CD4-positive, alpha-beta T cell (primary cell): ENCODE results near the gene PBX1. TPM values are rescaled to one million over a fixed set of nuclear protein-coding genes. Genes with fewer than 3 reads are reported as not detected.
A peak's percentile ranks its signal among the peaks of the same experiment; 100 is the strongest.

Experiments used
- ATAC-seq: fragments of 200-7000 bp; cut with Tn5 transposase; one replicate; pipeline ENCODE4 v1.10.0; 2022; ENCODE audit warnings: mild to moderate bottlenecking; ENCODE audit not compliant: poor library complexity
- CTCF ChIA-PET: fragments of 350-600 bp; sonication (Branson Sonifier 250); formaldehyde crosslinking; loops from one replicate; lab custom pipeline; 2021; ENCODE audit warnings: antibody characterized with exemption, inconsistent platforms; lab: Charles Lee
- POLR2A ChIA-PET: fragments of 350-600 bp; sonication (Branson Sonifier 250); formaldehyde crosslinking; loops from one replicate; lab custom pipeline; 2021; ENCODE audit warnings: antibody characterized with exemption, inconsistent platforms; lab: Charles Lee
- DNase-seq, 14 experiments: peaks; one replicate each; pipeline ENCODE4 v3.0.0-alpha.2; 2013 to 2020; ENCODE audit warnings: mixed read lengths in 2 of 14
- H3K27ac ChIP-seq, 2 donors: one replicate each; pipeline versions ENCODE4 v1.5.1 to v1.7.0; 2013; ENCODE audit warnings: low read length in 2 of 2, low read depth in 1 of 2, mild to moderate bottlenecking in 1 of 2
- H3K27me3 ChIP-seq, 2 experiments: 1 replicate in 1 of 2; 2 replicates in 1 of 2; pipeline versions ENCODE4 v1.6.1 to v1.7.0; 2013; ENCODE audit warnings: low read length in 2 of 2, control low read depth in 1 of 2, mild to moderate bottlenecking in 1 of 2, moderate library complexity in 1 of 2; ENCODE audit not compliant: insufficient read depth in 2 of 2, control insufficient read depth in 1 of 2
- H3K36me3 ChIP-seq: one replicate; pipeline ENCODE4 v1.6.1; 2013; ENCODE audit warnings: low read length, control low read depth; ENCODE audit not compliant: insufficient read depth
- H3K4me1 ChIP-seq: one replicate; pipeline ENCODE4 v1.6.1; 2013; ENCODE audit warnings: low read length, control low read depth; ENCODE audit not compliant: insufficient read depth
- H3K4me3 ChIP-seq: one replicate; pipeline ENCODE4 v1.5.1; 2013; ENCODE audit warnings: mild to moderate bottlenecking, low read length, moderate library complexity
- H3K9me3 ChIP-seq, 2 experiments: 1 replicate in 1 of 2; 2 replicates in 1 of 2; pipeline versions ENCODE4 v1.6.1 to v1.7.0; 2013; ENCODE audit warnings: low read length in 2 of 2, mild to moderate bottlenecking in 2 of 2, control low read depth in 1 of 2, moderate library complexity in 1 of 2; ENCODE audit not compliant: control insufficient read depth in 1 of 2, insufficient read depth in 1 of 2
- H3K27ac Mint-ChIP-seq: one replicate; pipeline ENCODE4 v1.8.0; 2020; ENCODE audit warnings: mixed read lengths
- H3K27me3 Mint-ChIP-seq: one replicate; pipeline ENCODE4 v1.8.0; 2021; ENCODE audit warnings: mixed read lengths
- H3K36me3 Mint-ChIP-seq: one replicate; pipeline ENCODE4 v1.8.0; 2021; ENCODE audit warnings: low read depth, mixed read lengths
- H3K4me1 Mint-ChIP-seq: one replicate; pipeline ENCODE4 v1.8.0; 2021; ENCODE audit warnings: low read depth, mixed read lengths
- H3K4me3 Mint-ChIP-seq: one replicate; pipeline ENCODE4 v1.8.0; 2020; ENCODE audit warnings: mild to moderate bottlenecking, mixed read lengths
- H3K9me3 Mint-ChIP-seq: one replicate; pipeline ENCODE4 v1.8.0; 2020; ENCODE audit warnings: mixed read lengths
- CTCF ChIP-seq: fragments of 200-600 bp; IDR thresholded peaks from one replicate; pipeline ENCODE4 v1.8.0; 2022; ENCODE audit warnings: antibody characterized with exemption, mild to moderate bottlenecking
- intact Hi-C, 2 experiments: fragments of 100-400 bp; cut with DNase I in 1 of 2; cut with micrococcal nuclease in 1 of 2; formaldehyde crosslinking; loops; one replicate each; pipeline versions ENCODE4 v1.15.1 to v1.9.0; 2023 to 2025; cut with DNase I, micrococcal nuclease
- total RNA-seq, 174 experiments: library from RNA in 2 of 174; stranded (reverse) in 2 of 174; gene quantifications; one replicate each; pipeline ENCODE4 v1.2.3 and lab custom pipeline; 2021 to 2026

PBX1 gene
- total RNA-seq, 2 experiments from 2014 or later = 0.64 to 0.96 TPM

DNA sequence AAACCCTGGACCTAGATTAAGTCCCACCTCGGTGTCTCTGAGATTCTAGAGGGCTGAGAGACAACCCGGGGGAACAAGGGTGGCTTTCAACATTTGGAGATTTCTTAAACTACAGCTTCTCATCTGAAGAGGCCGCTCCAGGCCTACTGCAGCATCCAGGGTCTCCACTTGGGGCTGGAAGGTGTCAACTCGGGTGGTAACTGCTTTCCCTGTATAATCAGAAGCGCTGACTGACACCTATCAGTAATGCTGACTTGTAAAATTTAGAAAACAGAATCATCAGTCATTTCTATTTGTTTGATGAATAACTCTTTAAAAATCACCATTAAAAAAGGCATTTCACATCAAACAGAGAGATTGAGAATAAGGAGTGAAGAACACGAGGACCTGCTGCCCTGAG lies 226.0 kb downstream of the PBX1 start:
- H3K4me3 ChIP-seq = no peak overlapping the region
- peaks cover 4% of the 10 kb centered on the region for H3K4me1 ChIP-seq
- H3K27me3 ChIP-seq = no peaks in the 10 kb centered on the region
- DNase-seq = no peak
- H3K9me3 Mint-ChIP-seq = no peaks in the 10 kb centered on the region
- H3K27ac ChIP-seq = no peak overlapping the region
- no peak for ATAC-seq
- H3K27ac Mint-ChIP-seq = no peak overlapping the region
- H3K27me3 Mint-ChIP-seq = peaks cover 15% of the 10 kb centered on the region
- ChIA-PET POLR2A (no interaction called here), CTCF (no interaction called here)
- H3K36me3 ChIP-seq = no peaks in the 10 kb centered on the region
- no peak for TF ChIP-seq CTCF
- peaks cover 0 to 4% of the 10 kb centered on the region in 2 experiments for H3K9me3 ChIP-seq
- no peaks in the 10 kb centered on the region for H3K4me1 Mint-ChIP-seq
- no peak overlapping the region for H3K4me3 Mint-ChIP-seq
- H3K36me3 Mint-ChIP-seq = no peaks in the 10 kb centered on the region
- intact Hi-C loops = loop anchor here (5.0 kb wide), 4 partner anchors 1258 to 1938 kb away; no protein-coding TSS in a partner anchor

DNA sequence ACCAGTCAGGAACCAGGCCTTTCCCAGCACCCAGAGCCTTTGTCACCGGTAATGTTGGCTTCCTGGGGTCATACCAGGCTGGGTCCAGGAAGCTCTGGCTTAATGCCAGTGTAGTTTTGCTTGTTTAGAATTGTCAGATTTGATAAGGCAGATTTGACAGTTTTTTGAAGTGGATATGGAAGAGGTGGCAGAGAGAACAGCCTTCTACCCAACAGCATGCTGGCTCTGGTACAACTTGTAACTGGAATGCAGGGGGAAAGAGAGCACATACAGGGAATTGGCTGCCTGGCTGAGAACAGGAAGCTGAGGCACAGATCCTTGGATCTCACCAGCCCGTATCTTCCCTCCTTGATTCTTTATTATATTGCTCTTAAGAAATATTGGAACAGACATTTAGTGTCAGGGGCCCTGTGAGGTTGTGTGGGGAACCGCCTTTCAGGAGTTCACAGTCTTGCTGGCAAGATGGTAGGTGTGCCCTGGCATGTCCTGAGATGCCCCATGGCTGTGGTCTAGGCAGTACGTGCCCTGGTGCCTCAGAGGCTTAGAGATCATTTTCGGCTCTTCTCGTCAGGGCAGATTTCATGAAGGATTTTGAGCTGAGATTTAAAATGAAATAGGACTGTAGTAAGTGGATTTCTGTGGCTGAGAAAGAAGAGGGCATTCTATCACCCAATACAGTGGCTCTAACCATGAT lies 227.0 kb downstream of the PBX1 start:
- peaks cover 0 to 4% of the 10 kb centered on the region in 2 experiments for H3K9me3 ChIP-seq
- Mint-ChIP-seq H3K4me1 (no peaks in the 10 kb centered on the region), H3K36me3 (no peaks in the 10 kb centered on the region), H3K9me3 (no peaks in the 10 kb centered on the region), H3K27ac (no peak overlapping the region), H3K4me3 (no peak overlapping the region), H3K27me3 (peaks cover 15% of the 10 kb centered on the region)
- intact Hi-C loops = loop anchor here (2.0 to 5.0 kb wide), 5 partner anchors 1257 to 1939 kb away; no protein-coding TSS in a partner anchor
- H3K27ac ChIP-seq = no peak overlapping the region
- H3K4me3 ChIP-seq = no peak overlapping the region
- DNase-seq = no peak
- no peaks in the 10 kb centered on the region for H3K36me3 ChIP-seq
- POLR2A ChIA-PET = no interaction called here
- CTCF ChIA-PET = no interaction called here
- no peak for ATAC-seq
- H3K4me1 ChIP-seq = peaks cover 4% of the 10 kb centered on the region
- TF ChIP-seq CTCF = no peak
- H3K27me3 ChIP-seq = no peaks in the 10 kb centered on the region

DNA sequence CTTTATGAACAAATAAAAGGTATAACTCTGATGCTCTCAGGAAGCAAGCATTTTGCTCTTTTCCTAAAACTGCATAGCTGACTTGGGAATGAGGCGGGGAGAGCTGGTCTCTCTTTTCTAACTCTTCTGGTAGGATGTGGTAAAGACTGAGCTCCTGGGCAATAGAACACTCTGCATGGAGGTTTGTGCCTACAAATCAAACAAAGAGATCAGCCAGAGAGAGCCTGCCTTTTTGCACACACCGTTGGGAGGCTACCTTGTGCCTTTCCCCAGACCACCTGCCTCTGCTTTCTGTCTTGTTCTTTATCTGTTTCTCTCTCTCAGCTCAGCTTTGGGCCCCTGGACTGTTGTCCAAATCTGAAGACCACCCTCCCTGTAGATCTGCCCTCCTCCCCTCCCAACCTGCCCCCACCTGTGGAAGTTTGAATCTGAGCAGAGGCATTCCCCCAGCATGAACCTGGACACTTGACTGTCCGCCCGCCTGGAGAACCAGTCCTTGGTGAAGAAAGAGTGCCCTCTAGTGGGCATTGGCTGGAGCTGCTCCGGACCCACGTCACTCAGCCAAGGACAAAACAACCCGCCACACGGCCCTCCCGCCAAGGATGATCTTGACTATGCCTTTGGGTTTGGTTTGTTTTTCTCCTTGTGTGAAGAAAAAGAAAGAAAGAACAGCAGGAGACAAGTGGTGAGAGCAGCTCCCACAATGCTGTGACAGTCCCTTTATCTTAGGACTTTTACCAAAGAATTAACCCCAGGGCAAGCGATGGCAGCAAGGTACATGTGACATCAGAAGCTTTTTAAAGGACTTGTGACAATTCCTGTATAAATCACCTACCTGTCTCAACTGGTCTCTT lies 228.2 kb downstream of the PBX1 start:
- intact Hi-C loops = loop anchor here (2.0 to 5.0 kb wide), 5 partner anchors 1258 to 1940 kb away; no protein-coding TSS in a partner anchor
- TF ChIP-seq CTCF = peak; percentile 66
- ChIA-PET POLR2A (no interaction called here), CTCF (interaction anchor here (0.8 to 1.2 kb wide), 2 partner anchors 9 to 15 kb away, joined by 4 to 10 read pairs; no protein-coding TSS in a partner anchor)
- Histone ChIP-seq H3K36me3 (no peaks in the 10 kb centered on the region), H3K27ac (no peak overlapping the region), H3K4me1 (peaks cover 4% of the 10 kb centered on the region), H3K27me3 (no peaks in the 10 kb centered on the region), H3K4me3 (no peak overlapping the region), H3K9me3 (peaks cover 0 to 4% of the 10 kb centered on the region in 2 experiments)
- Mint-ChIP-seq H3K27me3 (peaks cover 18% of the 10 kb centered on the region), H3K4me3 (no peak overlapping the region), H3K4me1 (no peaks in the 10 kb centered on the region), H3K36me3 (no peaks in the 10 kb centered on the region), H3K27ac (no peak overlapping the region), H3K9me3 (no peaks in the 10 kb centered on the region)
- ATAC-seq (peak; percentile 41), DNase-seq (peak; percentile 9 to 61 (median 29))
